Aorta (tissue), 5 donors: ENCODE results near the gene HOXC6. TPM values are rescaled to one million over a fixed set of nuclear protein-coding genes. Genes with fewer than 3 reads are reported as not detected.

Experiments
- ATAC-seq: fragments of 200-7000 bp; cut with Tn5 transposase; one replicate; pipeline ENCODE4 v1.9.1; 2022; ENCODE audit warnings: moderate library complexity; ENCODE audit not compliant: low FRiP score
- DNase-seq, 2 donors: peaks; one replicate each; pipeline ENCODE4 v3.0.0-alpha.2; 2020
- H3K27ac ChIP-seq, 2 donors: one replicate each; pipeline ENCODE4 v1.5.1; 2013; ENCODE audit warnings: low read length in 2 of 2, mild to moderate bottlenecking in 2 of 2, moderate library complexity in 2 of 2, control low read depth in 1 of 2, inconsistent platforms in 1 of 2, low read depth in 1 of 2
- H3K27me3 ChIP-seq, 2 donors: one replicate each; pipeline ENCODE4 v1.6.1; 2013; ENCODE audit warnings: control low read depth in 1 of 2, low read length in 1 of 2, mild to moderate bottlenecking in 1 of 2, moderate library complexity in 1 of 2; ENCODE audit not compliant: insufficient read depth in 2 of 2, control insufficient read depth in 1 of 2
- H3K36me3 ChIP-seq, 2 donors: one replicate each; pipeline ENCODE4 v1.6.1; 2013; ENCODE audit warnings: control low read depth in 1 of 2, low read length in 1 of 2, mild to moderate bottlenecking in 1 of 2; ENCODE audit not compliant: insufficient read depth in 2 of 2, control insufficient read depth in 1 of 2
- H3K4me1 ChIP-seq, 2 donors: one replicate each; pipeline ENCODE4 v1.6.1; 2013; ENCODE audit warnings: low read length in 2 of 2, control low read depth in 1 of 2, mild to moderate bottlenecking in 1 of 2, moderate library complexity in 1 of 2; ENCODE audit not compliant: insufficient read depth in 2 of 2, control insufficient read depth in 1 of 2
- H3K4me3 ChIP-seq, 2 donors: one replicate each; pipeline ENCODE4 v1.5.1; 2013; ENCODE audit warnings: low read length in 2 of 2, control low read depth in 1 of 2, mild to moderate bottlenecking in 1 of 2
- H3K9me3 ChIP-seq: one replicate; pipeline ENCODE4 v1.6.1; 2013; ENCODE audit warnings: mild to moderate bottlenecking, low read length; ENCODE audit not compliant: control insufficient read depth
- WGBS, 2 donors: extraction: QIAGEN DNeasy Blood & Tissue Kit; methylation state at CpG; one replicate each; pipeline ENCODE4 v1.1.7; 2013; 5-methylcytosine and 5-hydroxymethylcytosine counted together
- intact Hi-C, 2 donors: fragments of 100-400 bp; cut with DNase I; formaldehyde crosslinking; loops; one replicate each; pipeline versions ENCODE4 v1.14.2 to v1.15.0; 2022
- long read RNA-seq, 2 donors: library from polyadenylated mRNA; unstranded; transcript quantifications; one replicate each; pipeline ENCODE4 v2.0.0, GENCODE V29; 2020 to 2021
- polyA plus RNA-seq, 2 donors: library from polyadenylated mRNA; stranded (reverse); fragments of 200-250 nt; gene quantifications; one replicate each; pipeline ENCODE4 v1.2.3, GENCODE V29; 2013
- total RNA-seq, 2 donors: library from RNA; stranded (reverse); fragmentation: NEBNext Ultra II Directional; extraction: Animal tissue kit (Norgen Biotek cat#: 25700); gene quantifications; one replicate each; pipeline ENCODE4 v1.2.1, GENCODE V29; 2021
- donor health status: healthy with polysubstance abuse.
- donor health status: Bipolar disorder and iron deficiency.
- donor health status: DM: no; HTN: no; CAD: no.
- donor health status: DM: no; HTN: no; CAD: no.
- donor health status: DM: yes; HTN: yes; CAD: no.

Gene HOXC6
- 10 to 100 TPM; 14.7 to 17.1 TPM for total RNA-seq
- 1 to 10 TPM; 1.5 to 3.3 TPM for polyA plus RNA-seq
- long read RNA-seq, donor 1, partial matches to known transcripts: 0 of 10 reads
- long read RNA-seq, donor 1, other reads (novel, unspliced or antisense): 10 of 10 reads
- long read RNA-seq, donor 2, partial matches to known transcripts: 0 of 5 reads
- long read RNA-seq, donor 2, other reads (novel, unspliced or antisense): 3 of 5 reads

- Histone ChIP-seq H3K4me1 (no peaks in the 10 kb centered on the region), H3K4me3 (peak within 1 kb of the TSS; percentile 1), H3K27me3 (peaks cover 0 to 2% of the 10 kb centered on the region in 2 donors), H3K9me3 (no peaks in the 10 kb centered on the region), H3K36me3 (no peaks in the 10 kb centered on the region), H3K27ac (no peak within 1 kb of the TSS)
- WGBS, 2 donors: 18 to 23% methylated on average over 36 of the region's 36 CpGs
- no peak for DNase-seq
- intact Hi-C loops: no loop called here
- ATAC-seq: no peak
Measured at GRCh38 chr12:54028314-54029201, at the start of gene HOXC6. Gene HOXC6, plus strand, starts transcription at chr12:54028440. Its CDS starts 82 bp downstream, at chr12:54028522.

GRCh38 chr12:53978477-53979356 is 49.5 kb upstream of the HOXC6 start:
- H3K4me3 ChIP-seq: no peak overlapping the region
- peaks cover 0 to 3% of the 10 kb centered on the region in 2 donors for H3K27me3 ChIP-seq
- H3K27ac ChIP-seq: no peak overlapping the region
- H3K4me1 ChIP-seq: no peaks in the 10 kb centered on the region
- no peaks in the 10 kb centered on the region for H3K36me3 ChIP-seq
- no peak for DNase-seq
- intact Hi-C loops: no loop called here
- WGBS, 2 donors: 26 to 31% methylated on average over 15 of the region's 15 CpGs
- H3K9me3 ChIP-seq: no peaks in the 10 kb centered on the region
- no peak for ATAC-seq

DNA sequence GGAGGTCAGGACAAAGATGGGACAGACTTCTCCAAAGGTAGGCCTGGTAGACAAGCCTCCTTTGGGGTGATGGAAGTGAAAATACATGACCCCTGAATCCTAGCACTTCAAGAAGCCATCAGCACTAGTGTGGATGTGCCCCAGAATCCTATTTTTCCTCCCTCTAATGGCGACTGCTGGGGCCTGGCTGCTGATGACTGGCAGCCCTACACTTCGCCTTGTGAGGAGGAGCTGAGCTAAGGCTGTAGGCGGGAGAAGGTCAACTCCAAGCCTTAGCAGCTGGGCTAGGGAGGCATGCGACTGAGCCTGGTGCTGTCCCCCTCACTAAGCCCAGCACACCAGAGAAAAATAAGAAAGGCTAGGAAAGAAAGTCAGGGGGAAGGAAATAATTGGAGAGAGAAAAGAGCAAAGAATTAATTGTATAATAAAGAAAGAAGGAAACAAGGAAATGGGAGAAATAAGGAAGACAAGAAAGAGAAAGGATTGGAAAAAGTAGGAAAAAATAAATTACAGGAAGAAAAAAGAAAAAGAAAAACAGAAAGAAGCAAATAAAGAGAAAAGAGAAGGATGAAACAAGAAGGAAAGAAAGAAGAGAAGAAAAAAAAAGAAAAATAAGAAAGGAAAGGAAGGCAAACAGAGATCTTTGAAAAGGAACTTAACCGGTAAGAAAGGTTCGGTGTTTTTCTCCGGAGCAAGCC is 48.0 kb upstream of the HOXC6 start:
- ATAC-seq: no peak
- intact Hi-C loops: loop anchor here in 1 of 2 donors (5.0 kb wide), 1 partner anchor 222 kb away; no protein-coding TSS in a partner anchor
- no peaks in the 10 kb centered on the region for H3K4me1 ChIP-seq
- no peak overlapping the region for H3K4me3 ChIP-seq
- H3K27me3 ChIP-seq: peaks cover 0 to 3% of the 10 kb centered on the region in 2 donors
- WGBS, 2 donors: 72 to 80% methylated on average over 7 of the region's 7 CpGs
- DNase-seq: no peak
- no peak overlapping the region for H3K27ac ChIP-seq
- no peaks in the 10 kb centered on the region for H3K36me3 ChIP-seq
- H3K9me3 ChIP-seq: no peaks in the 10 kb centered on the region

DNA sequence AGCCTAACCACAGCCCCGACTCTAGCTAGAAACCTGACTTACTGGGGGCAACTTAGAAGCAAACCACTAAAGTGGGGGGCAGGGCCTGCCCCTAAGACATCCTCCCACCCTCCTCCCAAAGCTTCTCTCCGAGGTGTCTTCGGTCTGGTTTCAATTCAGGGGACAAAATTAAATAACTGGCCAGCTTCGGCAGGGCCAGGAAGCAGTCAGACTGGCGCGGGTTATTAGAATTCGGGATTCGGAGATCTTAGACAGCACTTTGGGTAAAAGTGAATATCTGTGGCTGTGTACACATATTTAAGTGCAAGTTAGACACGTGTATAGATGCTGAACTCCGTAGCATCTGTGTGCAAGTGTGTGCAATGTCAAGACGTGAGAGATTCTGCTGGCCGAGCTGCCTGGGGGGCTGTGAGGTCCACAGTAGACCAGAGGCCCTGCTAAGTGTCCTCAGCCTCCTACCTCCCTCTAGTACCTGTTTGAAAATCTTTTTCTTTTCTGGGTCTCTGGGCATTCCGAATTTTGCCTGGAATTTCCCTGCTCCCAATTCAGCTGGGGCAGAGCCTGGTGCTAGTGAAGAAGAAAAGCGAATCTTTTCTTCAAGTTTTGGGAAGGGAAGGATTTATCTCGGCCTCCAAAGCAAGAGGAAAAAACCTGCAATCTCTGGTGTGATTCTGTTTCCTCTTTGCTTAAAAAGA is 47.3 kb upstream of the HOXC6 start:
- H3K9me3 ChIP-seq: no peaks in the 10 kb centered on the region
- no peak overlapping the region for H3K4me3 ChIP-seq
- DNase-seq (no peak), ATAC-seq (no peak)
- intact Hi-C loops: loop anchor here in 1 of 2 donors (5.0 kb wide), 1 partner anchor 221 kb away; no protein-coding TSS in a partner anchor
- H3K27me3 ChIP-seq: peaks cover 0 to 3% of the 10 kb centered on the region in 2 donors
- H3K36me3 ChIP-seq: no peaks in the 10 kb centered on the region
- H3K27ac ChIP-seq: no peak overlapping the region
- WGBS, 2 donors: 65 to 66% methylated on average over 15 of the region's 15 CpGs
- H3K4me1 ChIP-seq: no peaks in the 10 kb centered on the region

DNA sequence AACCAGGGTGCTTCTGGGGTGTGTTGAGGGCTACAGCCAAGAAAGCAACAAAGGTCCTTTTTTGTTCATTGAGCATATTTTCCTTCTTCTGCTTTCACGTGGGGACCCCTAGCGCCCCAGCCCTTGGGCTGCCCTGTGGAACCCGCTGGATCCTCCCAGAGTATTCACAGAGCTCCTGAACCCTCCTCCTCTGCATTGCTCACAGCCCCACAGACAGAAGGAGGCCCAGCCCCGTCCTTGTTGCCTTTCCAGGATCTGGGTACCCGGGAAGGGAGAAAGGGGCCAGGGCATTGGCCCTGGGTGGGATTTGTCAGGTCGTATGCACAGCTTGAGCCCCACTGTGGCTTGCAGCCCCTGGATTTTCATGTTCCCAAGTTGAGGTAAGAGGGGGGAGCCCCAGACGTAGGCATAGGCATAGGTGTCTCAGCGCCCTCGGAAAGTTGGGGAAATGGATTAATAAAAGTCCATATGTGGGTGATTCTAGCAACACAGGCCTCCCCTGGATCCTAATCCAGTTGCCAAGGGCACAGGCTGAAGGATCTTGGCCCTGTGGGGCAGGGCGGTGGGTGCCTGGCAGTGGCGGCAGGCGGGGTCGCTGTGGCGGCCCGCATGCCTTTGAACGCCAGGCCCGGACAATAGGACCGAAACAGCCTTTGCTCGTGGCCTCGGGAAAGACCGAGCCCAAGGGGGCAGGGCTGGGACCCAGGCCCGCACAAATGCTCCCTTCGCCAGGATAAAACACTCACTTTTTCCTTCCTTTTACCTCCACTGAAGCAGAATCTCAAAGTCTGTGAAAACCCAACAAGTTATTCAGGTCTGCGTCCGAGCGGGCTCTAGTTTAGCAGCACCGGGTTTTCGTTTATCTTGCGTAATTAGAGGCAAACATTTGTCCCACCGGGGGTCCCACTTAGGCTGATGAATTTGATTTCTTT is 46.3 kb upstream of the HOXC6 start:
- no peak overlapping the region for H3K27ac ChIP-seq
- ATAC-seq (no peak), DNase-seq (no peak)
- intact Hi-C loops: loop anchor here in 1 of 2 donors (5.0 kb wide), 1 partner anchor 220 kb away; no protein-coding TSS in a partner anchor
- no peaks in the 10 kb centered on the region for H3K4me1 ChIP-seq
- H3K9me3 ChIP-seq: no peaks in the 10 kb centered on the region
- WGBS, 2 donors: 54% methylated on average over 30 of the region's 30 CpGs
- H3K27me3 ChIP-seq: peaks cover 0 to 3% of the 10 kb centered on the region in 2 donors
- no peaks in the 10 kb centered on the region for H3K36me3 ChIP-seq
- no peak overlapping the region for H3K4me3 ChIP-seq

- no peak for ATAC-seq
- Histone ChIP-seq H3K9me3 (no peaks in the 10 kb centered on the region), H3K4me1 (no peaks in the 10 kb centered on the region), H3K36me3 (no peaks in the 10 kb centered on the region), H3K27me3 (peaks cover 0 to 3% of the 10 kb centered on the region in 2 donors), H3K4me3 (no peak overlapping the region), H3K27ac (no peak overlapping the region)
- 23 to 25% methylated on average over 26 of the region's 26 CpGs for WGBS, 2 donors
- intact Hi-C loops: loop anchor here in 1 of 2 donors (5.0 kb wide), 1 partner anchor 219 kb away; no protein-coding TSS in a partner anchor
- no peak for DNase-seq
Measured at GRCh38 chr12:53982648-53983567, 45.3 kb upstream of the HOXC6 start.
